ENCODE measurements around the gene PTPRJ.

- TF ChIP-seq CTCF (IDR thresholded peaks at IDR 0.05; ENCODE audit: insufficient read depth, low read depth, low read length) (no peak), EZH2 (IDR thresholded peaks at IDR 0.05; ENCODE audit: insufficient read depth, low read length) (no peak)
These were observed 98.3 kb downstream of the PTPRJ start for GRCh38 chr11:48078689-48079088.

All from astrocyte (in vitro differentiated cells and primary cell).